ENCODE data around the gene KLC1. TPM values are rescaled to one million over a fixed set of nuclear protein-coding genes. Genes with fewer than 3 reads are reported as not detected.
"Not testable (repeated sequence)": the region's sequence is repeated elsewhere in the genome, so short reads cannot be mapped to it uniquely, and the experiment has no call there.

The KLC1 gene
- total RNA-seq, 3 donors from 2014 or later, result 102 to 127 (median 110) TPM

GRCh38 chr14:103634156-103634555 is 5.1 kb downstream of the KLC1 start:
- peaks cover 61% of the 10 kb centered on the region for H3K4me1 Mint-ChIP-seq (ENCODE audit: low read depth)
- no peaks in the 10 kb centered on the region for H3K27me3 Mint-ChIP-seq (ENCODE audit: low read depth)
- peaks cover 14% of the 10 kb centered on the region for H3K36me3 Mint-ChIP-seq (ENCODE audit: insufficient read depth)
- peak overlapping the region; percentile 24 for H3K4me3 Mint-ChIP-seq
- ATAC-seq, result no peak
- H3K9me3 Mint-ChIP-seq, result no peaks in the 10 kb centered on the region
- DNase-seq, result no peak

GRCh38 chr14:103638594-103638993 is 9.6 kb downstream of the KLC1 start:
- H3K4me1 Mint-ChIP-seq (ENCODE audit: low read depth), result peaks cover 53% of the 10 kb centered on the region
- H3K4me3 Mint-ChIP-seq, result no peak overlapping the region
- no peaks in the 10 kb centered on the region for H3K27me3 Mint-ChIP-seq (ENCODE audit: low read depth)
- ATAC-seq, result peak; percentile 44 to 52
- no peak for DNase-seq
- H3K36me3 Mint-ChIP-seq (ENCODE audit: insufficient read depth), result peaks cover 11% of the 10 kb centered on the region
- H3K9me3 Mint-ChIP-seq, result no peaks in the 10 kb centered on the region

GRCh38 chr14:103641161-103641560 is 12.2 kb downstream of the KLC1 start:
- Mint-ChIP-seq H3K36me3 (ENCODE audit: insufficient read depth) (peaks cover 7% of the 10 kb centered on the region), H3K9me3 (no peaks in the 10 kb centered on the region), H3K4me1 (ENCODE audit: low read depth) (peaks cover 43% of the 10 kb centered on the region)

GRCh38 chr14:103646189-103646588 is 17.2 kb downstream of the KLC1 start:
- H3K36me3 Mint-ChIP-seq (ENCODE audit: insufficient read depth), result no peaks in the 10 kb centered on the region
- no peaks in the 10 kb centered on the region for H3K9me3 Mint-ChIP-seq
- no peak overlapping the region for H3K4me3 Mint-ChIP-seq
- no peaks in the 10 kb centered on the region for H3K27me3 Mint-ChIP-seq (ENCODE audit: low read depth)
- DNase-seq (no peak), ATAC-seq (no peak)
- H3K4me1 Mint-ChIP-seq (ENCODE audit: low read depth), result peaks cover 23% of the 10 kb centered on the region

More at GRCh38 chr14:103641161-103641560, 12.2 kb downstream of the KLC1 start:
- DNase-seq (no peak), ATAC-seq (no peak)
- H3K4me3 Mint-ChIP-seq, result no peak overlapping the region
- no peaks in the 10 kb centered on the region for H3K27me3 Mint-ChIP-seq (ENCODE audit: low read depth)

- Mint-ChIP-seq H3K36me3 (ENCODE audit: insufficient read depth) (peaks cover 3% of the 10 kb centered on the region), H3K4me1 (ENCODE audit: low read depth) (peaks cover 23% of the 10 kb centered on the region), H3K27me3 (ENCODE audit: low read depth) (no peaks in the 10 kb centered on the region), H3K9me3 (no peaks in the 10 kb centered on the region), H3K4me3 (no peak overlapping the region)
- ATAC-seq (no peak), DNase-seq (no peak)
Measured at GRCh38 chr14:103649001-103649400, 20.0 kb downstream of the KLC1 start.

- Mint-ChIP-seq H3K4me3 (no peak overlapping the region), H3K27me3 (ENCODE audit: low read depth) (no peaks in the 10 kb centered on the region), H3K36me3 (ENCODE audit: insufficient read depth) (peaks cover 8% of the 10 kb centered on the region), H3K9me3 (no peaks in the 10 kb centered on the region), H3K4me1 (ENCODE audit: low read depth) (peaks cover 21% of the 10 kb centered on the region)
- DNase-seq (no peak), ATAC-seq (no peak)
Measured at GRCh38 chr14:103650213-103650612, 21.2 kb downstream of the KLC1 start.

GRCh38 chr14:103651585-103651984 is 22.6 kb downstream of the KLC1 start:
- Mint-ChIP-seq H3K4me3 (no peak overlapping the region), H3K36me3 (ENCODE audit: insufficient read depth) (peaks cover 15% of the 10 kb centered on the region), H3K4me1 (ENCODE audit: low read depth) (peaks cover 19% of the 10 kb centered on the region), H3K9me3 (no peaks in the 10 kb centered on the region), H3K27me3 (ENCODE audit: low read depth) (no peaks in the 10 kb centered on the region)
- ATAC-seq (no peak), DNase-seq (no peak)

GRCh38 chr14:103652806-103653205 is 23.8 kb downstream of the KLC1 start:
- peaks cover 19% of the 10 kb centered on the region for H3K4me1 Mint-ChIP-seq (ENCODE audit: low read depth)
- H3K36me3 Mint-ChIP-seq (ENCODE audit: insufficient read depth), result peaks cover 15% of the 10 kb centered on the region
- H3K27me3 Mint-ChIP-seq (ENCODE audit: low read depth), result no peaks in the 10 kb centered on the region
- no peak for ATAC-seq
- no peaks in the 10 kb centered on the region for H3K9me3 Mint-ChIP-seq
- H3K4me3 Mint-ChIP-seq, result no peak overlapping the region
- DNase-seq, result no peak

GRCh38 chr14:103653336-103653735 is 24.3 kb downstream of the KLC1 start:
- DNase-seq; H3K27me3 Mint-ChIP-seq (ENCODE audit: low read depth); H3K4me3 Mint-ChIP-seq; ATAC-seq; H3K9me3 Mint-ChIP-seq: not testable (repeated sequence)
- Mint-ChIP-seq H3K36me3 (ENCODE audit: insufficient read depth) (peaks cover 15% of the 10 kb centered on the region), H3K4me1 (ENCODE audit: low read depth) (peaks cover 18% of the 10 kb centered on the region)

- Mint-ChIP-seq H3K9me3 (no peaks in the 10 kb centered on the region), H3K36me3 (ENCODE audit: insufficient read depth) (peaks cover 15% of the 10 kb centered on the region), H3K4me1 (ENCODE audit: low read depth) (peaks cover 17% of the 10 kb centered on the region), H3K27me3 (ENCODE audit: low read depth) (no peaks in the 10 kb centered on the region), H3K4me3 (no peak overlapping the region)
- no peak for DNase-seq
- ATAC-seq, result no peak
Measured at GRCh38 chr14:103653805-103654204, 24.8 kb downstream of the KLC1 start.

- ATAC-seq (no peak), DNase-seq (no peak)
- Mint-ChIP-seq H3K9me3 (no peaks in the 10 kb centered on the region), H3K27me3 (ENCODE audit: low read depth) (no peaks in the 10 kb centered on the region), H3K4me3 (no peak overlapping the region), H3K4me1 (ENCODE audit: low read depth) (peaks cover 17% of the 10 kb centered on the region), H3K36me3 (ENCODE audit: insufficient read depth) (peaks cover 20% of the 10 kb centered on the region)
Measured at GRCh38 chr14:103654619-103655018, 25.6 kb downstream of the KLC1 start.

- Mint-ChIP-seq H3K4me3 (no peak overlapping the region), H3K4me1 (ENCODE audit: low read depth) (peaks cover 13% of the 10 kb centered on the region), H3K27me3 (ENCODE audit: low read depth) (no peaks in the 10 kb centered on the region), H3K36me3 (ENCODE audit: insufficient read depth) (peaks cover 23% of the 10 kb centered on the region), H3K9me3 (no peaks in the 10 kb centered on the region)
- ATAC-seq, result no peak
- DNase-seq, result no peak
Measured at GRCh38 chr14:103656031-103656755, 27.2 kb downstream of the KLC1 start.

GRCh38 chr14:103656756-103657133 is 27.7 kb downstream of the KLC1 start:
- Mint-ChIP-seq H3K4me3 (no peak overlapping the region), H3K9me3 (no peaks in the 10 kb centered on the region), H3K4me1 (ENCODE audit: low read depth) (peaks cover 9% of the 10 kb centered on the region), H3K27me3 (ENCODE audit: low read depth) (no peaks in the 10 kb centered on the region), H3K36me3 (ENCODE audit: insufficient read depth) (peaks cover 23% of the 10 kb centered on the region)
- ATAC-seq, result no peak
- no peak for DNase-seq

- H3K27me3 Mint-ChIP-seq (ENCODE audit: low read depth), result no peaks in the 10 kb centered on the region
Measured at GRCh38 chr14:103657471-103657870, 28.5 kb downstream of the KLC1 start.

GRCh38 chr14:103659631-103660030 is 30.6 kb downstream of the KLC1 start:
- Mint-ChIP-seq H3K4me1 (ENCODE audit: low read depth) (peaks cover under 1% of the 10 kb centered on the region), H3K27me3 (ENCODE audit: low read depth) (no peaks in the 10 kb centered on the region), H3K4me3 (no peak overlapping the region), H3K36me3 (ENCODE audit: insufficient read depth) (peaks cover 25% of the 10 kb centered on the region), H3K9me3 (no peaks in the 10 kb centered on the region)
- no peak for DNase-seq
- no peak for ATAC-seq

More at GRCh38 chr14:103657471-103657870, 28.5 kb downstream of the KLC1 start:
- no peak for ATAC-seq
- Mint-ChIP-seq H3K9me3 (no peaks in the 10 kb centered on the region), H3K36me3 (ENCODE audit: insufficient read depth) (peaks cover 27% of the 10 kb centered on the region), H3K4me1 (ENCODE audit: low read depth) (peaks cover 8% of the 10 kb centered on the region), H3K4me3 (no peak overlapping the region)
- no peak for DNase-seq

All from activated T-cell treated with anti-CD3 and anti-CD28 coated beads, Interleukin-2, amount 50 U/mL, for 4 hours (primary cell).